Measurements from ENCODE around the gene RIMS3. TPM values are rescaled to one million over a fixed set of nuclear protein-coding genes. Genes with fewer than 3 reads are reported as not detected.
A peak's percentile ranks its signal among the peaks of the same experiment; 100 is the strongest.

Gene RIMS3
- total RNA-seq, 6 experiments from 2014 or later = 0.05 to 0.14 (median 0.09) TPM; not detected in 3

- Mint-ChIP-seq H3K4me1 (ENCODE audit: low read depth) (peaks cover 51% of the 10 kb centered on the region), H3K4me3 (no peak overlapping the region), H3K9me3 (no peaks in the 10 kb centered on the region; the same call in 1 of the 2 replicates), H3K27ac (peak overlapping the region; percentile 2; the same call in 1 of the 2 replicates), H3K36me3 (ENCODE audit: low read depth) (peaks cover 17% of the 10 kb centered on the region), H3K27me3 (ENCODE audit: insufficient read depth) (peaks cover 1% of the 10 kb centered on the region; the same call in 1 of the 2 replicates)
- no peak for TF ChIP-seq CTCF (IDR thresholded peaks at IDR 0.05)
- DNase-seq = no peak
These were observed 30.8 kb upstream of the RIMS3 start for GRCh38 chr1:40696294-40696693.

GRCh38 chr1:40694353-40694874 lies 28.9 kb upstream of the RIMS3 start:
- H3K36me3 Mint-ChIP-seq (ENCODE audit: low read depth) = peaks cover 25% of the 10 kb centered on the region
- no peak overlapping the region for H3K4me3 Mint-ChIP-seq

GRCh38 chr1:40693425-40693824 lies 27.9 kb upstream of the RIMS3 start:
- Mint-ChIP-seq H3K27ac (peak overlapping the region; percentile 92), H3K4me3 (peak overlapping the region; percentile 93), H3K27me3 (ENCODE audit: insufficient read depth) (peaks cover 3% of the 10 kb centered on the region; the same call in 1 of the 2 replicates), H3K4me1 (ENCODE audit: low read depth) (peaks cover 53% of the 10 kb centered on the region), H3K9me3 (no peaks in the 10 kb centered on the region; the same call in 1 of the 2 replicates), H3K36me3 (ENCODE audit: low read depth) (peaks cover 18% of the 10 kb centered on the region)
- DNase-seq = no peak
- TF ChIP-seq CTCF (IDR thresholded peaks at IDR 0.05) = no peak

More at GRCh38 chr1:40694353-40694874, 28.9 kb upstream of the RIMS3 start:
- no peak for DNase-seq
- Mint-ChIP-seq H3K27ac (peak overlapping the region; percentile 56; the same call in 1 of the 2 replicates), H3K9me3 (no peaks in the 10 kb centered on the region; the same call in 1 of the 2 replicates), H3K4me1 (ENCODE audit: low read depth) (peaks cover 62% of the 10 kb centered on the region), H3K27me3 (ENCODE audit: insufficient read depth) (peaks cover 3% of the 10 kb centered on the region; the same call in 1 of the 2 replicates)
- TF ChIP-seq CTCF (IDR thresholded peaks at IDR 0.05) = no peak

- peak; percentile 19 for DNase-seq
- peaks cover 53% of the 10 kb centered on the region for H3K4me1 Mint-ChIP-seq (ENCODE audit: low read depth)
- peak overlapping the region; percentile 92 for H3K27ac Mint-ChIP-seq
- H3K36me3 Mint-ChIP-seq (ENCODE audit: low read depth) = peaks cover 22% of the 10 kb centered on the region
- H3K9me3 Mint-ChIP-seq = no peaks in the 10 kb centered on the region; the same call in 1 of the 2 replicates
- peaks cover 3% of the 10 kb centered on the region; the same call in 1 of the 2 replicates for H3K27me3 Mint-ChIP-seq (ENCODE audit: insufficient read depth)
- TF ChIP-seq CTCF (IDR thresholded peaks at IDR 0.05) = no peak
- peak overlapping the region; percentile 93 for H3K4me3 Mint-ChIP-seq
These were observed 27.0 kb upstream of the RIMS3 start for GRCh38 chr1:40692429-40692895.

- Mint-ChIP-seq H3K27ac (peak within 1 kb of the TSS; percentile 92), H3K4me1 (ENCODE audit: low read depth) (peaks cover 48% of the 10 kb centered on the region), H3K27me3 (ENCODE audit: insufficient read depth) (peaks cover 3% of the 10 kb centered on the region; the same call in 1 of the 2 replicates), H3K9me3 (no peaks in the 10 kb centered on the region; the same call in 1 of the 2 replicates), H3K4me3 (peak within 1 kb of the TSS; percentile 93), H3K36me3 (ENCODE audit: low read depth) (peaks cover 21% of the 10 kb centered on the region)
- TF ChIP-seq CTCF (IDR thresholded peaks at IDR 0.05) = no peak
- DNase-seq = peak; percentile 93
These were observed 26.3 kb upstream of the RIMS3 start, which contains the start of gene NFYC for GRCh38 chr1:40691538-40692428. TSS of gene NFYC (plus strand) at chr1:40691704. CDS start at chr1:40738844, 47,140 bp downstream.
